Fibroblast of lung (primary cell): Measurements from ENCODE around the gene KCTD16. TPM values are rescaled to one million over a fixed set of nuclear protein-coding genes. Genes with fewer than 3 reads are reported as not detected.

ENCODE experiments used
- DNase-seq, 2 donors: peaks; one replicate each; pipeline versions ENCODE4 v3.0.0 to v3.0.0-alpha.2; 2010; ENCODE audit warnings: low read depth in 2 of 2
- H2AFZ ChIP-seq: 2 replicates; pipeline ENCODE4 v1.5.1; 2012; ENCODE audit warnings: low read length, control low read depth, inconsistent platforms
- H3K27ac ChIP-seq: 2 replicates; pipeline ENCODE4 v1.5.1; 2011; ENCODE audit warnings: low read length, control low read depth; ENCODE audit not compliant: insufficient read depth
- H3K27me3 ChIP-seq: 2 replicates; pipeline ENCODE4 v1.5.1; 2011; ENCODE audit warnings: mild to moderate bottlenecking, low read length; ENCODE audit not compliant: control insufficient read depth, insufficient read depth
- H3K36me3 ChIP-seq: 2 replicates; pipeline ENCODE4 v1.5.1; 2011; ENCODE audit warnings: low read length; ENCODE audit not compliant: control insufficient read depth, insufficient read depth
- H3K4me1 ChIP-seq: 2 replicates; pipeline ENCODE4 v1.5.1; 2011; ENCODE audit warnings: low read length; ENCODE audit not compliant: control insufficient read depth, insufficient read depth; ENCODE audit errors: extremely low read depth
- H3K4me2 ChIP-seq: 2 replicates; pipeline ENCODE4 v1.5.1; 2011; ENCODE audit warnings: low read length, control low read depth; ENCODE audit not compliant: insufficient read depth; ENCODE audit errors: extremely low read depth
- H3K4me3 ChIP-seq, 4 experiments: fragments of 200-600 bp in 1 of 4; sonication (generic) in 1 of 4; replicated peaks in 1 of 4; 2 replicates each; pipeline ENCODE4 v1.5.1; 2011 to 2016; ENCODE audit warnings: low read length in 4 of 4, low read depth in 3 of 4, mild to moderate bottlenecking in 3 of 4, control low read depth in 2 of 4, inconsistent platforms in 1 of 4, mixed read lengths in 1 of 4; ENCODE audit not compliant: insufficient read depth in 1 of 4; ENCODE audit errors: control extremely low read depth in 1 of 4
- H3K79me2 ChIP-seq: 2 replicates; pipeline ENCODE4 v1.5.1; 2012; ENCODE audit warnings: mild to moderate bottlenecking, low read length, inconsistent platforms; ENCODE audit not compliant: control insufficient read depth, insufficient read depth
- H3K9ac ChIP-seq: 2 replicates; pipeline ENCODE4 v1.5.1; 2011; ENCODE audit warnings: mild to moderate bottlenecking, low read length, control low read depth; ENCODE audit not compliant: insufficient read depth
- H3K9me3 ChIP-seq: 2 replicates; pipeline ENCODE4 v1.5.1; 2012; ENCODE audit warnings: low read depth, low read length; ENCODE audit not compliant: control insufficient read depth, insufficient read depth
- H4K20me1 ChIP-seq: 2 replicates; pipeline ENCODE4 v1.5.1; 2011; ENCODE audit warnings: low read length; ENCODE audit not compliant: control insufficient read depth, insufficient read depth; ENCODE audit errors: extremely low read depth
- CTCF ChIP-seq, 2 donors: IDR thresholded peaks in 1 of 2; conservative IDR thresholded peaks in 1 of 2; 1 replicate in 1 of 2; 2 replicates in 1 of 2; pipeline ENCODE4 v1.5.1; 2011 to 2012; ENCODE audit warnings: low read length in 2 of 2, control low read depth in 1 of 2, inconsistent platforms in 1 of 2, low read depth in 1 of 2, mild to moderate bottlenecking in 1 of 2
- EZH2 ChIP-seq: IDR thresholded peaks from 2 replicates; pipeline ENCODE4 v1.5.1; 2012; ENCODE audit warnings: low read length, control low read depth, mild to moderate bottlenecking; ENCODE audit errors: missing control alignments
- polyA plus RNA-seq, 2 donors: library from polyadenylated mRNA; depleted of rRNA in 1 of 2; stranded (reverse) in 1 of 2; unstranded in 1 of 2; fragments of >200 nt; gene quantifications; 2 replicates each; pipeline ENCODE4 v1.2.1, GENCODE V29; 2011 to 2012; ENCODE audit warnings: missing spikeins in 1 of 2
- total RNA-seq: library from RNA; depleted of rRNA; stranded (reverse); fragments of >200 nt; gene quantifications from 2 replicates; pipeline ENCODE4 v1.2.1, GENCODE V29; 2014

KCTD16 gene
- total and polyA plus RNA-seq, 2 donors (not counting 1 experiment from before 2014, with no cell fraction given) = 0.32 to 1.2 TPM

GRCh38 chr5:144206141-144206540 is 35.5 kb downstream of the KCTD16 start:
- H3K27me3 ChIP-seq = peaks cover 9% of the 10 kb centered on the region
- DNase-seq = peak in 1 of 2 donors; percentile 37
- no peak overlapping the region for H3K9ac ChIP-seq
- no peak overlapping the region for H3K4me3 ChIP-seq
- H3K4me2 ChIP-seq = no peak overlapping the region
- H3K4me1 ChIP-seq = no peaks in the 10 kb centered on the region
- TF ChIP-seq CTCF (conservative IDR thresholded peaks at IDR 0.05 in 1 of 2, IDR thresholded peaks at IDR 0.05 in 1 of 2; ENCODE audit: low read depth in 1 of 2, low read length in 2 of 2) = no peak
- TF ChIP-seq EZH2 = no peak
- no peak overlapping the region for H3K27ac ChIP-seq
- H3K79me2 ChIP-seq = no peaks in the 10 kb centered on the region
- no peaks in the 10 kb centered on the region for H3K36me3 ChIP-seq
- H4K20me1 ChIP-seq = no peaks in the 10 kb centered on the region
- H3K9me3 ChIP-seq = no peaks in the 10 kb centered on the region
- no peak overlapping the region for H2AFZ ChIP-seq

GRCh38 chr5:144207875-144208444 is 37.3 kb downstream of the KCTD16 start:
- Histone ChIP-seq H3K27ac (no peak overlapping the region), H4K20me1 (no peaks in the 10 kb centered on the region), H3K4me1 (no peaks in the 10 kb centered on the region), H3K4me2 (no peak overlapping the region), H2AFZ (no peak overlapping the region), H3K9ac (no peak overlapping the region), H3K4me3 (no peak overlapping the region), H3K27me3 (peaks cover 9% of the 10 kb centered on the region), H3K36me3 (no peaks in the 10 kb centered on the region), H3K79me2 (no peaks in the 10 kb centered on the region), H3K9me3 (no peaks in the 10 kb centered on the region)
- TF ChIP-seq EZH2 (no peak), CTCF (conservative IDR thresholded peaks at IDR 0.05 in 1 of 2, IDR thresholded peaks at IDR 0.05 in 1 of 2; ENCODE audit: low read depth in 1 of 2, low read length in 2 of 2) (no peak)
- DNase-seq = no peak

- H3K4me3 ChIP-seq = no peak overlapping the region
These were observed 38.7 kb downstream of the KCTD16 start for GRCh38 chr5:144209361-144209760.

More at GRCh38 chr5:144209361-144209760, 38.7 kb downstream of the KCTD16 start:
- Histone ChIP-seq H3K36me3 (no peaks in the 10 kb centered on the region), H4K20me1 (no peaks in the 10 kb centered on the region), H3K4me1 (no peaks in the 10 kb centered on the region), H3K79me2 (no peaks in the 10 kb centered on the region), H3K27me3 (peaks cover 9% of the 10 kb centered on the region), H3K27ac (no peak overlapping the region), H3K4me2 (no peak overlapping the region), H2AFZ (no peak overlapping the region), H3K9me3 (no peaks in the 10 kb centered on the region), H3K9ac (no peak overlapping the region)
- DNase-seq = no peak
- TF ChIP-seq EZH2 (no peak), CTCF (conservative IDR thresholded peaks at IDR 0.05 in 1 of 2, IDR thresholded peaks at IDR 0.05 in 1 of 2; ENCODE audit: low read depth in 1 of 2, low read length in 2 of 2) (no peak)
